Spleen (tissue), 11 donors: ENCODE data around the gene EEIG1. TPM values are rescaled to one million over a fixed set of nuclear protein-coding genes. Genes with fewer than 3 reads are reported as not detected.
A peak's percentile ranks its signal among the peaks of the same experiment; 100 is the strongest.
"Not testable (repeated sequence)": the region's sequence is repeated elsewhere in the genome, so short reads cannot be mapped to it uniquely, and the experiment has no call there.

Experiments used
- DNase-seq: peaks from one replicate; pipeline ENCODE4 v3.0.0-alpha.2; 2020
- H3K27ac ChIP-seq, 8 donors: fragments of 200-600 bp; sonication (generic) in 7 of 8; 1 replicate in 4 of 8; 2 replicates in 4 of 8; pipeline versions ENCODE4 v1.5.0 to v1.8.0; 2016 to 2021; ENCODE audit warnings: inconsistent platforms in 4 of 8, mild to moderate bottlenecking in 4 of 8, moderate library complexity in 1 of 8
- H3K27me3 ChIP-seq, 7 donors: fragments of 200-600 bp; sonication (generic) in 6 of 7; replicated peaks in 1 of 7; 1 replicate in 4 of 7; 2 replicates in 3 of 7; pipeline versions ENCODE4 v1.5.0 to v1.8.0; 2016 to 2021; ENCODE audit warnings: inconsistent platforms in 3 of 7, mild to moderate bottlenecking in 1 of 7
- H3K36me3 ChIP-seq, 6 donors: fragments of 200-600 bp; sonication (generic) in 5 of 6; 1 replicate in 4 of 6; 2 replicates in 2 of 6; pipeline versions ENCODE4 v1.5.0 to v1.8.0; 2016 to 2021; ENCODE audit warnings: inconsistent platforms in 2 of 6
- H3K4me1 ChIP-seq, 6 donors: fragments of 200-600 bp; sonication (generic) in 5 of 6; 1 replicate in 3 of 6; 2 replicates in 3 of 6; pipeline versions ENCODE4 v1.5.0 to v1.8.0; 2016 to 2021; ENCODE audit warnings: inconsistent platforms in 3 of 6
- H3K4me3 ChIP-seq, 8 donors: fragments of 200-600 bp; sonication (generic) in 7 of 8; 1 replicate in 4 of 8; 2 replicates in 4 of 8; pipeline versions ENCODE4 v1.5.0 to v1.8.0; 2016 to 2021; ENCODE audit warnings: inconsistent platforms in 4 of 8, mild to moderate bottlenecking in 4 of 8, moderate library complexity in 2 of 8
- H3K9me3 ChIP-seq, 8 donors: fragments of 200-600 bp; sonication (generic) in 7 of 8; 1 replicate in 4 of 8; 2 replicates in 4 of 8; pipeline versions ENCODE4 v1.5.0 to v1.8.0; 2016 to 2021; ENCODE audit warnings: inconsistent platforms in 4 of 8
- CTCF ChIP-seq, 11 experiments: fragments of 200-600 bp in 7 of 11; fragments of 450-650 bp in 4 of 11; sonication (generic) in 4 of 11; IDR thresholded peaks in 8 of 11; conservative IDR thresholded peaks in 3 of 11; 1 replicate in 7 of 11; 2 replicates in 4 of 11; pipeline versions ENCODE4 v1.4.0 to v1.8.0; 2016 to 2021; ENCODE audit warnings: antibody characterized with exemption in 11 of 11, inconsistent platforms in 4 of 11, mild to moderate bottlenecking in 1 of 11
- POLR2A ChIP-seq, 3 donors: fragments of 450-650 bp; IDR thresholded peaks; one replicate each; pipeline ENCODE4 v1.5.1; 2017; ENCODE audit warnings: antibody characterized with exemption in 3 of 3, mild to moderate bottlenecking in 1 of 3
- POLR2AphosphoS5 ChIP-seq, 3 donors: sonication (generic); formaldehyde crosslinking; IDR thresholded peaks; one replicate each; pipeline ENCODE4 v1.5.1; 2017; ENCODE audit warnings: antibody characterized with exemption in 3 of 3
- WGBS, 5 donors: extraction: QIAGEN DNeasy Blood & Tissue Kit in 3 of 5; methylation state at CpG; one replicate each; pipeline versions ENCODE4 v1.1.5 to v1.1.7; 2013 to 2018; 5-methylcytosine and 5-hydroxymethylcytosine counted together
- intact Hi-C: fragments of 100-400 bp; cut with DNase I; formaldehyde crosslinking; loops from one replicate; pipeline ENCODE4 v1.15.0; 2023; ENCODE audit warnings: low total_unique reads
- polyA plus RNA-seq, 3 donors: library from polyadenylated mRNA; stranded (reverse); fragments of 200-250 nt; gene quantifications; one replicate each; pipeline ENCODE4 v1.2.1, GENCODE V29; 2013
- total RNA-seq, 7 donors: library from RNA; depleted of rRNA in 3 of 7; stranded (reverse); fragments of >200 nt in 3 of 7; fragmentation: NEBNext Ultra II Directional in 4 of 7; extraction: Animal tissue kit (Norgen Biotek cat#: 25700) in 4 of 7; gene quantifications; one replicate each; pipeline versions ENCODE4 v1.1.0 to v1.2.1, GENCODE V29; 2016 to 2021
- donor health status: healthy with polysubstance abuse.
- donor health status: DM: no; HTN: no; CAD: no; lungs with moderate emphysema.
- donor health status: DM: no; HTN: no; CAD: no.
- donor health status: Bipolar disorder and iron deficiency.
- donor health status: healthy.
- donor health status: DM: no; HTN: no; CAD: no.
- donor health status: DM: yes; HTN: yes; CAD: no.

EEIG1 gene
- total and polyA plus RNA-seq, 10 donors: 27.3 to 102 (median 35.2) TPM

- intact Hi-C loops: no loop called here
- DNase-seq: peak; percentile 91
- WGBS, 5 donors: 18 to 51% (median 35%) methylated on average over 11 to 12 of the region's 12 CpGs
- Histone ChIP-seq H3K27ac (peak overlapping the region; percentile 71 to 93 (median 87)), H3K9me3 (no peaks in the 10 kb centered on the region), H3K4me1 (peaks cover 53 to 100% (median 90%) of the 10 kb centered on the region in 6 donors), H3K36me3 (no peaks in the 10 kb centered on the region), H3K4me3 (peak overlapping the region in 2 of 8 donors; percentile 1 to 52), H3K27me3 (no peaks in the 10 kb centered on the region)
- TF ChIP-seq POLR2AphosphoS5 (IDR thresholded peaks at IDR 0.05) (peak; percentile 76 to 95 (median 89)), CTCF (IDR thresholded peaks at IDR 0.05 in 8 of 11, conservative IDR thresholded peaks at IDR 0.05 in 3 of 11) (no peak), POLR2A (IDR thresholded peaks at IDR 0.05) (peak in 1 of 3 donors; percentile 43)
Measured at GRCh38 chr9:128026255-128026772, 45.5 kb upstream of the EEIG1 start.

- H3K27me3 ChIP-seq: no peaks in the 10 kb centered on the region
- intact Hi-C loops: no loop called here
- peaks cover 53 to 100% (median 86%) of the 10 kb centered on the region in 6 donors for H3K4me1 ChIP-seq
- 32 to 59% (median 57%) methylated on average over 4 of the region's 4 CpGs for WGBS, 5 donors
- H3K27ac ChIP-seq: peak overlapping the region; percentile 31 to 93 (median 87)
- no peak for DNase-seq
- H3K36me3 ChIP-seq: no peaks in the 10 kb centered on the region
- TF ChIP-seq POLR2A (IDR thresholded peaks at IDR 0.05): no peak
- no peak for TF ChIP-seq POLR2AphosphoS5 (IDR thresholded peaks at IDR 0.05)
- TF ChIP-seq CTCF (IDR thresholded peaks at IDR 0.05 in 8 of 11, conservative IDR thresholded peaks at IDR 0.05 in 3 of 11): no peak
- peak overlapping the region in 2 of 8 donors; percentile 1 to 52 for H3K4me3 ChIP-seq
- no peaks in the 10 kb centered on the region for H3K9me3 ChIP-seq
Measured at GRCh38 chr9:128025736-128026135, 44.9 kb upstream of the EEIG1 start.

- Histone ChIP-seq H3K4me1 (peaks cover 53 to 95% (median 79%) of the 10 kb centered on the region in 6 donors), H3K27me3 (no peaks in the 10 kb centered on the region), H3K4me3 (no peak overlapping the region), H3K36me3 (no peaks in the 10 kb centered on the region), H3K27ac (peak overlapping the region in 7 of 8 donors; percentile 31 to 93 (median 88)), H3K9me3 (no peaks in the 10 kb centered on the region)
- no peak for TF ChIP-seq POLR2A (IDR thresholded peaks at IDR 0.05)
- TF ChIP-seq POLR2AphosphoS5 (IDR thresholded peaks at IDR 0.05): no peak
- no peak for TF ChIP-seq CTCF (IDR thresholded peaks at IDR 0.05 in 8 of 11, conservative IDR thresholded peaks at IDR 0.05 in 3 of 11)
- 39 to 65% (median 53%) methylated on average over 5 of the region's 5 CpGs for WGBS, 5 donors
- intact Hi-C loops: no loop called here
- no peak for DNase-seq
Measured at GRCh38 chr9:128024761-128025308, 44.0 kb upstream of the EEIG1 start.

- 73 to 81% (median 76%) methylated on average over 12 of the region's 12 CpGs for WGBS, 5 donors
- intact Hi-C loops, H3K9me3 ChIP-seq, H3K4me3 ChIP-seq, H3K27me3 ChIP-seq, H3K36me3 ChIP-seq, DNase-seq: not testable (repeated sequence)
- H3K27ac ChIP-seq: peak overlapping the region in 3 of 8 donors; percentile 27 to 88 (median 67)
- peaks cover 50 to 83% (median 69%) of the 10 kb centered on the region in 6 donors for H3K4me1 ChIP-seq
Measured at GRCh38 chr9:128023671-128024070, 42.9 kb upstream of the EEIG1 start.
